ENCODE results near the gene TRAPPC10.

Gene TRAPPC10

GRCh38 chr21:44011579-44012473 lies at the start of gene TRAPPC10:
Gene TRAPPC10 (plus strand): TSS chr21:44012309. CDS start chr21:44012494, 185 bp downstream.
- H3K9me3 ChIP-seq (ENCODE audit: insufficient read depth, low read length): no peaks in the 10 kb centered on the region
- H3K4me2 ChIP-seq (ENCODE audit: low read length): peak within 1 kb of the TSS; percentile 97
- H3K36me3 ChIP-seq (replicated peaks; ENCODE audit: low read depth, low read length): no peaks in the 10 kb centered on the region
- H2AFZ ChIP-seq (ENCODE audit: low read depth, low read length): no peak within 1 kb of the TSS
- H3K4me1 ChIP-seq (ENCODE audit: low read length): peaks cover 35% of the 10 kb centered on the region
- peak within 1 kb of the TSS; percentile 95 for H3K27ac ChIP-seq (ENCODE audit: low read length)
- H3K79me2 ChIP-seq (ENCODE audit: low read length): peaks cover 44% of the 10 kb centered on the region
- peak within 1 kb of the TSS; percentile 88 for H3K4me3 ChIP-seq (ENCODE audit: low read length)
- H4K20me1 ChIP-seq (ENCODE audit: insufficient read depth, low read length): no peaks in the 10 kb centered on the region
- TF ChIP-seq, protein P1, sequence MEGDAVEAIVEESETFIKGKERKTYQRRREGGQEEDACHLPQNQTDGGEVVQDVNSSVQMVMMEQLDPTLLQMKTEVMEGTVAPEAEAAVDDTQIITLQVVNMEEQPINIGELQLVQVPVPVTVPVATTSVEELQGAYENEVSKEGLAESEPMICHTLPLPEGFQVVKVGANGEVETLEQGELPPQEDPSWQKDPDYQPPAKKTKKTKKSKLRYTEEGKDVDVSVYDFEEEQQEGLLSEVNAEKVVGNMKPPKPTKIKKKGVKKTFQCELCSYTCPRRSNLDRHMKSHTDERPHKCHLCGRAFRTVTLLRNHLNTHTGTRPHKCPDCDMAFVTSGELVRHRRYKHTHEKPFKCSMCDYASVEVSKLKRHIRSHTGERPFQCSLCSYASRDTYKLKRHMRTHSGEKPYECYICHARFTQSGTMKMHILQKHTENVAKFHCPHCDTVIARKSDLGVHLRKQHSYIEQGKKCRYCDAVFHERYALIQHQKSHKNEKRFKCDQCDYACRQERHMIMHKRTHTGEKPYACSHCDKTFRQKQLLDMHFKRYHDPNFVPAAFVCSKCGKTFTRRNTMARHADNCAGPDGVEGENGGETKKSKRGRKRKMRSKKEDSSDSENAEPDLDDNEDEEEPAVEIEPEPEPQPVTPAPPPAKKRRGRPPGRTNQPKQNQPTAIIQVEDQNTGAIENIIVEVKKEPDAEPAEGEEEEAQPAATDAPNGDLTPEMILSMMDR (IDR thresholded peaks at IDR 0.05; ENCODE audit: low read depth, low read length): no peak
- TF ChIP-seq EZH2phosphoT487 (IDR thresholded peaks at IDR 0.05; ENCODE audit: low read depth): no peak
- peak within 1 kb of the TSS; percentile 87 for H3K9ac ChIP-seq (ENCODE audit: low read length)
- H3K27me3 ChIP-seq (ENCODE audit: low read depth, low read length): no peaks in the 10 kb centered on the region

- Histone ChIP-seq H3K79me2 (ENCODE audit: low read length) (no peaks in the 10 kb centered on the region), H3K4me2 (ENCODE audit: low read length) (no peak overlapping the region), H4K20me1 (ENCODE audit: insufficient read depth, low read length) (no peaks in the 10 kb centered on the region), H2AFZ (ENCODE audit: low read depth, low read length) (no peak overlapping the region), H3K27me3 (ENCODE audit: low read depth, low read length) (no peaks in the 10 kb centered on the region), H3K36me3 (replicated peaks; ENCODE audit: low read depth, low read length) (peaks cover 13% of the 10 kb centered on the region), H3K4me3 (ENCODE audit: low read length) (no peak overlapping the region), H3K9ac (ENCODE audit: low read length) (no peak overlapping the region), H3K4me1 (ENCODE audit: low read length) (no peaks in the 10 kb centered on the region), H3K9me3 (ENCODE audit: insufficient read depth, low read length) (no peaks in the 10 kb centered on the region), H3K27ac (ENCODE audit: low read length) (no peak overlapping the region)
- TF ChIP-seq EZH2phosphoT487 (IDR thresholded peaks at IDR 0.05; ENCODE audit: low read depth): no peak
- TF ChIP-seq, protein P1 (IDR thresholded peaks at IDR 0.05; ENCODE audit: low read depth, low read length): no peak
Observed at GRCh38 chr21:43965911-43966585, 46.1 kb upstream of the TRAPPC10 start.

DNA sequence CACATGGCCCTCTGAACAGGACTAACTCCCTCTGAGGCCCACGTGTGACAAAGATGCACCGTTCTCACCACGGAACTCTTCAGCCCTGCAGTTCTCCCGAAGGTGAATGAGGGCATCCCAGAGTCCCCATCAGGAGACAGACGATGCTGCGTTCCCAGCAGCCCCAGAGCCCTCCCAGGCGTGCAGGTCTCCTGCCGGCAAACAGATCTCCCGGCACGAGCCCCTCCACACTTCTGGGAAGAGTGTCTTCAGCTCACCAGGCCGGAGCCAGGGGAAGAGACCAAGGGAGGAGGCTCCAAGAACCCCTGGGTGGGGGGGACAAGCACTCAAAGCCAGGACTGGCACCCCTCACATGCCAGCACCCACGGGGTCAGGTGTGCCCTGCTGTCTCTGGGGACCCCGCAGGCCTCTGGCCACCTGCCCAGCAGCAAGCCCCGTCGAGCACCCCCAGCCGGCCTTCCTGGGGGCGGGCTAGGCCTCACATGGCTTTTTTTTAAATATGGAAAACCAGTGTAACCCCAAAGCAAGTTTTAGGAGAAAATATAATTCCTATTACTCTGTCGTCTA lies 45.1 kb upstream of the TRAPPC10 start:
- Histone ChIP-seq H3K36me3 (replicated peaks; ENCODE audit: low read depth, low read length) (peaks cover 14% of the 10 kb centered on the region), H3K27ac (ENCODE audit: low read length) (no peak overlapping the region), H3K9me3 (ENCODE audit: insufficient read depth, low read length) (no peaks in the 10 kb centered on the region), H3K27me3 (ENCODE audit: low read depth, low read length) (no peaks in the 10 kb centered on the region), H3K79me2 (ENCODE audit: low read length) (no peaks in the 10 kb centered on the region), H3K4me2 (ENCODE audit: low read length) (no peak overlapping the region), H2AFZ (ENCODE audit: low read depth, low read length) (no peak overlapping the region), H4K20me1 (ENCODE audit: insufficient read depth, low read length) (no peaks in the 10 kb centered on the region), H3K4me1 (ENCODE audit: low read length) (no peaks in the 10 kb centered on the region), H3K4me3 (ENCODE audit: low read length) (no peak overlapping the region), H3K9ac (ENCODE audit: low read length) (no peak overlapping the region)
- TF ChIP-seq, protein P1 (IDR thresholded peaks at IDR 0.05; ENCODE audit: low read depth, low read length): no peak
- no peak for TF ChIP-seq EZH2phosphoT487 (IDR thresholded peaks at IDR 0.05; ENCODE audit: low read depth)

GRCh38 chr21:43967981-43968380 lies 44.1 kb upstream of the TRAPPC10 start:
- Histone ChIP-seq H3K27me3 (ENCODE audit: low read depth, low read length) (no peaks in the 10 kb centered on the region), H3K27ac (ENCODE audit: low read length) (no peak overlapping the region), H4K20me1 (ENCODE audit: insufficient read depth, low read length) (no peaks in the 10 kb centered on the region), H3K9ac (ENCODE audit: low read length) (no peak overlapping the region), H3K4me1 (ENCODE audit: low read length) (no peaks in the 10 kb centered on the region), H2AFZ (ENCODE audit: low read depth, low read length) (no peak overlapping the region), H3K79me2 (ENCODE audit: low read length) (no peaks in the 10 kb centered on the region), H3K9me3 (ENCODE audit: insufficient read depth, low read length) (no peaks in the 10 kb centered on the region), H3K4me3 (ENCODE audit: low read length) (no peak overlapping the region), H3K4me2 (ENCODE audit: low read length) (no peak overlapping the region), H3K36me3 (replicated peaks; ENCODE audit: low read depth, low read length) (peaks cover 11% of the 10 kb centered on the region)
- no peak for TF ChIP-seq EZH2phosphoT487 (IDR thresholded peaks at IDR 0.05; ENCODE audit: low read depth)

All from OCI-LY3 (cell line).